AG04450 (cell line): Measurements from ENCODE around the gene TOR4A. TPM values are rescaled to one million over a fixed set of nuclear protein-coding genes. Genes with fewer than 3 reads are reported as not detected.

ENCODE experiments used
- CTCF ChIA-PET: fragments of 300-600, 350-600 bp; formaldehyde crosslinking; extraction: SDS; loops from one replicate; lab custom pipeline; 2022; ENCODE audit warnings: antibody characterized with exemption, inconsistent platforms; lab: Charles Lee
- POLR2A ChIA-PET: fragments of 350-600 bp; formaldehyde crosslinking; extraction: SDS; loops from one replicate; lab custom pipeline; 2021; ENCODE audit warnings: antibody characterized with exemption, inconsistent platforms; lab: Yijun Ruan, JAX
- DNase-seq: peaks from one replicate; pipeline ENCODE4 v3.0.0-alpha.2; 2011; ENCODE audit warnings: low read depth, low spot score
- H3K27ac ChIP-seq: one replicate; pipeline ENCODE4 v1.5.1; 2012; ENCODE audit warnings: low read depth, low read length, control low read depth
- H3K27me3 ChIP-seq: one replicate; pipeline ENCODE4 v1.6.0; 2012; ENCODE audit warnings: low read length; ENCODE audit not compliant: control insufficient read depth, insufficient read depth
- H3K4me3 ChIP-seq: 2 replicates; pipeline ENCODE4 v1.5.1; 2011; ENCODE audit warnings: mild to moderate bottlenecking, low read depth, low read length, control low read depth
- H3K9me3 ChIP-seq: 2 replicates; pipeline ENCODE4 v1.5.1; 2012; ENCODE audit warnings: low read length; ENCODE audit not compliant: control insufficient read depth, insufficient read depth
- polyA plus RNA-seq: library from polyadenylated mRNA; depleted of rRNA; stranded (reverse); fragments of >200 nt; gene quantifications from 2 replicates; pipeline ENCODE4 v1.2.3, GENCODE V29; 2011
- TF ChIP-seq, protein P1 (sequence below): IDR thresholded peaks from 2 replicates; pipeline ENCODE4 v1.5.1; 2011; ENCODE audit warnings: low read depth, low read length, control low read depth, inconsistent platforms

Gene TOR4A
- polyA plus RNA-seq, 1 experiment = 14.1 TPM

DNA sequence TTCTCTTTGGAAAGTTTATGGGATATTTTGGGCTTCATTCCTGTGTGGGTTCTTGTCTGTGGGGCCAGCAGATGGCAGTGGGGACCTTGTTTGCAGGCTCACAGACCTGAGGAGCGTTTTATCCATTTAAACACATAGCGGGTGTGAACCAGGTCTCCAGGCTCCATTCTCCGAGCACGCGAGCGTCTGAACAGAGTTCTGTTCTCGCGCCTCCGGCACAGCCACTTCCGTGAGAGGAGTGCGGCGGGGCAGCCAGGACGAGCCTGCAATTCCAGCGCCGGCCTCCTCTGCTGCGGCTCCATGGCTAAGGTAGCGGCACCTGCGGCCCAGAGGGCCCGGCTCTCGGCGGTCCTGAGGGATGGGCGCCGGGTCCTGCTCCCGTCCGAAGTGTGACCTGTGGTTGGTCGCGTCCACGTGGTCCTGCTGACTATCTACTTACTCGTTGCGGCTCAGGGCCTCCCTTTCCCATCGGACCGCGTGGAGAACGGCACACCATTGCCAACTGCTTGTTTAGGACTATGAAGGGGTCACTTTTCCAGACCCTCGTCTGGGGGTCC, 17.2 kb downstream of the TOR4A start:
- DNase-seq = no peak
- ChIA-PET POLR2A (interaction anchor here (0.5 to 1.3 kb wide), 3 partner anchors 54 to 227 kb away, joined by 3 to 4 read pairs (median 4); partner anchors contain the start of gene TUBB4B), CTCF (no interaction called here)
- H3K27me3 ChIP-seq = peaks cover 36% of the 10 kb centered on the region
- no peak overlapping the region for H3K4me3 ChIP-seq
- H3K27ac ChIP-seq = no peak overlapping the region
- peaks cover 11% of the 10 kb centered on the region for H3K9me3 ChIP-seq
- TF ChIP-seq, protein P1, sequence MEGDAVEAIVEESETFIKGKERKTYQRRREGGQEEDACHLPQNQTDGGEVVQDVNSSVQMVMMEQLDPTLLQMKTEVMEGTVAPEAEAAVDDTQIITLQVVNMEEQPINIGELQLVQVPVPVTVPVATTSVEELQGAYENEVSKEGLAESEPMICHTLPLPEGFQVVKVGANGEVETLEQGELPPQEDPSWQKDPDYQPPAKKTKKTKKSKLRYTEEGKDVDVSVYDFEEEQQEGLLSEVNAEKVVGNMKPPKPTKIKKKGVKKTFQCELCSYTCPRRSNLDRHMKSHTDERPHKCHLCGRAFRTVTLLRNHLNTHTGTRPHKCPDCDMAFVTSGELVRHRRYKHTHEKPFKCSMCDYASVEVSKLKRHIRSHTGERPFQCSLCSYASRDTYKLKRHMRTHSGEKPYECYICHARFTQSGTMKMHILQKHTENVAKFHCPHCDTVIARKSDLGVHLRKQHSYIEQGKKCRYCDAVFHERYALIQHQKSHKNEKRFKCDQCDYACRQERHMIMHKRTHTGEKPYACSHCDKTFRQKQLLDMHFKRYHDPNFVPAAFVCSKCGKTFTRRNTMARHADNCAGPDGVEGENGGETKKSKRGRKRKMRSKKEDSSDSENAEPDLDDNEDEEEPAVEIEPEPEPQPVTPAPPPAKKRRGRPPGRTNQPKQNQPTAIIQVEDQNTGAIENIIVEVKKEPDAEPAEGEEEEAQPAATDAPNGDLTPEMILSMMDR = peak; percentile 28; the same call in 1 of the 2 replicates

DNA sequence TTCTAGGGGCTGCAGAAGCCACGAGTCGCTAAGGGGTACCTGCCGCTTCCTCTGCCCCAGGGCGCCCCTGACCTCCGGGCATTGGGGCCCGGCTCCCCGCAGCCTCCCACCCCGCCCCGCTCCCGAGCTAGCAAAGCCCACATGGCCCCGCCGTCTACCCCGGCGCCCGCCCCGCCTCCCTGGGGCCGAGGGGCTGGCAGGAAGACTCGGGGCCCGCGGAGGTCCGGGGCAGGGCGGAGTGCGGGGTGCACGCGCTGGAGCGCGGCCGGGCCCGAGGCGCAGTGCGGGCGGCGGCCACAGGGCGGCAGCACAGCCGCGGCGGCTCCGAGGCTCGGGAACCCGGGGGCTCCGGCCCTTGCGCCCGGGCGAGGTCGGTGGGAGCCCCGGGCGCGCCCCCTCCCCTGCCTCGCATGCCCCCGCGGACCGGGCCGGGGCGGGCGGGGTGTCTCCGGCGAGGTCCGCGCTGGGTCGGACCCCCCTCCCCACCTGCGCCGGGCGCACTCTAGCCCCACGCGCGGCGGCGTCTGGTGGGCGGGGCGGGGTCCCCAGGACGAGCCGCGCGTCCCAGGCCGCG, 17.8 kb downstream of the TOR4A start:
- TF ChIP-seq, protein P1 = 0 out of 2 replicates have a peak, but pooled peaks have one; percentile 23
- Histone ChIP-seq H3K9me3 (peaks cover 11% of the 10 kb centered on the region), H3K4me3 (no peak overlapping the region), H3K27me3 (peaks cover 39% of the 10 kb centered on the region), H3K27ac (no peak overlapping the region)
- DNase-seq = no peak
- ChIA-PET CTCF (interaction anchor here (2.0 kb wide), 1 partner anchor 8 kb away, joined by 6 read pairs; no protein-coding TSS in a partner anchor), POLR2A (no interaction called here)

DNA sequence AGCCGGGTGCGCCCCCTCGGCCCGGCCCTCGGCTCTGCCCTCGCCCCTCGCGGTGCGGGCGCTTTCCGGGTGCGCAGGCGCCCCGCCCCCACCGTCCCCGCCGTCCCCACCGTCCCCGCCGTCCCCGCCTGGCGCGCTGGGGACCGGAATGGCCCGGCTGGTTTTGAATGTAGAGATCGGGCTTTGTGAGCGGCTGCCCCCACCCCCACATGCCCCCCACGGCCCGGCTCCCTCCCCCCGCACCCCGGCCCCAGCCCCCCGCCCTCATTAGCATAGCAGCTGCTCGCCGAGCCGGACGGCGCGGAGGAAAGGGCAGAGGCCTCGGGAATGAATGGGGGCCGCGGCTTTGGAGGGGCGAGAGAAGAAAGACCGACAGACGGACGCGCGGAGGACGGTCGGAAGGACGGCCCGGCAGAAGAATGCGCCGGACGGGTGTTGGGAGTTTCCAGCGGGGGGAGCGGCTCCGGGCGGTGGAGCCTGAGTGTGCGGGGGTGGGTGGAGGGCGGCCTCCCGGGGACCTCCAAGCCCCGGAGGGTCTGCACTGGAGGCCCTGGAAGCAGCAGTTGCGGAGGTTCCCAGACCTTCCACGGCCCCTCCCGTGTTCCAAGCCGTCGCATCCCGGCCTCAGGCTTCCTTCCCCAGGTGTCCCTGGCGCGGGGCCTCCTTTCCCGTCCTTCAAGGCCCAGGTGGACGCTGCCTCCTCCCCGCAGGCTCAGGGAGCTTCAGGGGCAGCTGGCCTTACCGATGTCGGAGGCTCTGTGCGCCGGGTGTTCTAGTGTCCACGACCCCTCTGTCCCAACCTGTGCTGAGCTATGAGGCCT, 18.5 kb downstream of the TOR4A start:
- no peak overlapping the region for H3K27ac ChIP-seq
- ChIA-PET CTCF (interaction anchor here (1.1 to 2.0 kb wide), 2 partner anchors 9 to 110 kb away, joined by 3 to 6 read pairs; no protein-coding TSS in a partner anchor), POLR2A (no interaction called here)
- H3K9me3 ChIP-seq = peaks cover 11% of the 10 kb centered on the region
- DNase-seq = no peak
- TF ChIP-seq, protein P1 = no peak
- H3K4me3 ChIP-seq = no peak overlapping the region
- H3K27me3 ChIP-seq = peaks cover 39% of the 10 kb centered on the region

DNA sequence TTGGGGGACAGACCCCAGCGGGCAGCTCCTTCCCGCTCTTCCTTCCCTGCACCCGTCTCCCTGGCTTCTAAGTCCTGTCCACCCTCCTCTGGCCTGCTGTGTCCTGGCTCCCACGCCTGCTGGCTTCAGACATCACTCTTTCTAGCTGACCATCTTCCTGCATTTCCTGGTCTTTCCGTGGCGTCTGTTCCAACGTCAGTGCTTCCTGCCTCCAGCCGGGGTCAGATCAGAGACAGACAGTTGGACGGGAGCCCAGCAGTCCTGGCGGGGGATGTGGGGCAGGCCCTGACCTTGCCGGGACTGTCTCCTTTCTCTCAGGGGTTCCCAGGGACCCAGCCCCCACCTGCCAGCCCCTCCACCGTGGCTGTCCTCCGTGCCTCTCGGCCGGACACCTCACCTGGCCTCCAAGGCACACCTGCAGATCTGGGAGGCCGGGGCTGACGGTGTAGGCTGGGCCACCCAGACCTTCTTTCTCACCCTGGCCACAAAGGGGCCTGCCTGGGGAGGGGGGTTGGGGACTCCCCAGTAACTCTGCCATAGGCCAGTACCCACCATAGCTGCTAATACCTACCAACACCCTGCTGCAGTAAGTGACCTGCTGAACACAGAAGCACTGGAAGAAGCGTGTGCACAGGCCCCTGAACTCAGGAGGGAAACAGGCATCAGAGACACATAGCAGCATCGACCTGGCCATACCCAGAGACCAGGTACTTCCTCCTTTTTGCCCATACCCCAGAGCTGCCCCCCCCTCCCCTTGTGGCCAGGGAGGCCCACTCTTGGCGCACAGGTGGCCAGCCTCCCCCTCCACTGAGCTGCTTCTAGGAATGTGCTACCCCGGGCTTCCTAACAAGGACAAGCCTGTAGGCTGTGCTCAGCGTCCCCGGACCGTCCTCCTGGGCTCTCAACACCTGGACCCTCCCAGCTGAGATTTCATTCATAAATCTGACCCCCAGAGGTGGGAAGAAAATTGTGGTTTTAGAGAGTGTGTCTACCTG, 19.4 kb downstream of the TOR4A start:
- ChIA-PET POLR2A (no interaction called here), CTCF (interaction anchor here (0.5 to 2.0 kb wide), 4 partner anchors 10 to 802 kb away, joined by 3 to 6 read pairs (median 4); no protein-coding TSS in a partner anchor)
- no peak overlapping the region for H3K4me3 ChIP-seq

More for the DNA sequence above, 19.4 kb downstream of the TOR4A start:
- TF ChIP-seq, protein P1 = no peak
- peaks cover 11% of the 10 kb centered on the region for H3K9me3 ChIP-seq
- no peak overlapping the region for H3K27ac ChIP-seq
- peaks cover 39% of the 10 kb centered on the region for H3K27me3 ChIP-seq
- no peak for DNase-seq
